Endodermal cell (in vitro differentiated cells): ENCODE measurements around the gene PIAS2. TPM values are rescaled to one million over a fixed set of nuclear protein-coding genes. Genes with fewer than 3 reads are reported as not detected.
A peak's percentile ranks its signal among the peaks of the same experiment; 100 is the strongest.

Experiments used
- DNase-seq: peaks from one replicate; pipeline ENCODE4 v3.0.0-alpha.2; 2017
- H3K27ac ChIP-seq: 2 replicates; pipeline ENCODE4 v1.5.1; 2013; ENCODE audit warnings: mild to moderate bottlenecking, low read depth, low read length, moderate library complexity
- H3K27me3 ChIP-seq: 2 replicates; pipeline ENCODE4 v1.6.1; 2013; ENCODE audit warnings: mild to moderate bottlenecking, low read length, moderate library complexity; ENCODE audit not compliant: insufficient read depth, control insufficient read depth, poor library complexity, severe bottlenecking
- H3K36me3 ChIP-seq: 2 replicates; pipeline ENCODE4 v1.7.0; 2013; ENCODE audit warnings: mild to moderate bottlenecking, low read length, moderate library complexity; ENCODE audit not compliant: control insufficient read depth, insufficient read depth
- H3K4me1 ChIP-seq: one replicate; pipeline ENCODE4 v1.7.0; 2013; ENCODE audit warnings: low read length; ENCODE audit not compliant: control insufficient read depth, insufficient read depth
- H3K4me3 ChIP-seq: 2 replicates; pipeline ENCODE4 v1.5.1; 2013; ENCODE audit warnings: mild to moderate bottlenecking, low read length, moderate library complexity
- H3K9ac ChIP-seq: 2 replicates; pipeline ENCODE4 v1.6.1; 2013; ENCODE audit warnings: mild to moderate bottlenecking, low read length, moderate library complexity; ENCODE audit not compliant: poor library complexity, severe bottlenecking; ENCODE audit errors: extremely low read depth
- H3K9me3 ChIP-seq: 2 replicates; pipeline ENCODE4 v1.6.1; 2013; ENCODE audit warnings: mild to moderate bottlenecking, low read length, moderate library complexity; ENCODE audit not compliant: control insufficient read depth
- H3K27ac Mint-ChIP-seq: 2 replicates; pipeline ENCODE4 v1.8.0; 2020; ENCODE audit warnings: mixed read lengths
- H3K27me3 Mint-ChIP-seq: 2 replicates; pipeline ENCODE4 v1.8.0; 2021; ENCODE audit warnings: mild to moderate bottlenecking, mixed read lengths; ENCODE audit not compliant: insufficient read depth
- H3K36me3 Mint-ChIP-seq: 2 replicates; pipeline ENCODE4 v1.8.0; 2020; ENCODE audit warnings: low read depth, mixed read lengths
- H3K4me1 Mint-ChIP-seq: 2 replicates; pipeline ENCODE4 v1.8.0; 2020; ENCODE audit warnings: mixed read lengths
- H3K4me3 Mint-ChIP-seq: 2 replicates; pipeline ENCODE4 v1.8.0; 2020; ENCODE audit warnings: mild to moderate bottlenecking, moderate library complexity, mixed read lengths
- H3K9me3 Mint-ChIP-seq: 2 replicates; pipeline ENCODE4 v1.8.0; 2020; ENCODE audit warnings: mild to moderate bottlenecking, mixed read lengths
- CTCF ChIP-seq: fragments of 200-600 bp; sonication (generic); conservative IDR thresholded peaks from 2 replicates; pipeline ENCODE4 v1.5.0; 2021; ENCODE audit warnings: antibody characterized with exemption, mild to moderate bottlenecking
- WGBS, 2 experiments: methylation state at CpG; one replicate each; pipeline versions ENCODE4 v1.1.5 to v1.1.7; 2013; ENCODE audit warnings: missing lambda C conversion rate in 2 of 2, mixed read lengths in 1 of 2; ENCODE audit not compliant: insufficient coverage in 1 of 2, insufficient read length in 1 of 2; 5-methylcytosine and 5-hydroxymethylcytosine counted together
- total RNA-seq, 2 donors: library from RNA; stranded (reverse); fragmentation: NEBNext Ultra II Directional in 1 of 2; extraction: Animal tissue kit (Norgen Biotek cat#: 25700) in 1 of 2; gene quantifications; 2 replicates in 1 of 2; 3 replicates in 1 of 2; pipeline ENCODE4 v1.2.1, GENCODE V29; 2021

The PIAS2 gene
- total RNA-seq, 2 donors from 2014 or later = 34.8 to 52.0 TPM

- H3K9me3 Mint-ChIP-seq = peaks cover 49% of the 10 kb centered on the region
These were observed 30.4 kb downstream of the PIAS2 start for GRCh38 chr18:46886893-46887292.

DNA sequence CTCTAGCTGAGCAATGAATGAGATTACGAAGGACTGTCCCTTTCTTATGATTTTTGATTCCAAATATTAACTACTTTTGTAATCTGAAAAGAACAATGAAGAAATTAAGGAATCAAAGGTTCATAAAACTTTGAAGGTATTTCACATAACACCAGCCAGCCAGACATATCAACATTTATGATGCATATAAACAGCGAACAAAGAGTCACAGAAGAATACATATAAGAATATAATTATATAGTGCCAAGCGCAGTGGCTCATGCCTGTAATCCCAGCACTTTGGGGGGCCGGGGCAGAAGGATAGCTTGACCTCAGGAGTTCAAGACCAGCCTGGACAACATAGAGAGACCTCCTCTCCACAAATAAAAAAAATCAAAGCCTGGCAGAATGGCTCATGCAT is 34.1 kb downstream of the PIAS2 start:
- Histone ChIP-seq H3K9ac (no peak overlapping the region), H3K27me3 (no peaks in the 10 kb centered on the region), H3K36me3 (peaks cover 17% of the 10 kb centered on the region), H3K27ac (no peak overlapping the region), H3K4me1 (no peaks in the 10 kb centered on the region), H3K9me3 (peaks cover 62% of the 10 kb centered on the region), H3K4me3 (no peak overlapping the region)
- Mint-ChIP-seq H3K4me1 (no peaks in the 10 kb centered on the region), H3K27me3 (no peaks in the 10 kb centered on the region), H3K4me3 (no peak overlapping the region), H3K9me3 (peaks cover 40% of the 10 kb centered on the region), H3K27ac (no peak overlapping the region), H3K36me3 (peaks cover 48% of the 10 kb centered on the region)
- TF ChIP-seq CTCF = no peak
- 98% methylated on average over 2 of the region's 4 CpGs; no CpG with 5 or more reads in 1 of the 2 experiments for WGBS, 2 experiments
- DNase-seq = no peak

More at GRCh38 chr18:46886893-46887292, 30.4 kb downstream of the PIAS2 start:
- H3K4me1 Mint-ChIP-seq = no peaks in the 10 kb centered on the region
- H3K27ac Mint-ChIP-seq = no peak overlapping the region
- Histone ChIP-seq H3K9ac (no peak overlapping the region), H3K9me3 (peaks cover 64% of the 10 kb centered on the region), H3K36me3 (peaks cover 28% of the 10 kb centered on the region), H3K27ac (no peak overlapping the region), H3K4me3 (no peak overlapping the region), H3K27me3 (no peaks in the 10 kb centered on the region), H3K4me1 (no peaks in the 10 kb centered on the region)
- 100% methylated on average over 1 to 2 of the region's 2 CpGs for WGBS, 2 experiments
- no peak for TF ChIP-seq CTCF
- no peak overlapping the region for H3K4me3 Mint-ChIP-seq
- no peak for DNase-seq
- peaks cover 54% of the 10 kb centered on the region for H3K36me3 Mint-ChIP-seq
- H3K27me3 Mint-ChIP-seq = no peaks in the 10 kb centered on the region

GRCh38 chr18:46877329-46877987 is 39.8 kb downstream of the PIAS2 start:
- no peak overlapping the region for H3K27ac ChIP-seq
- 97 to 98% methylated on average over 6 to 15 of the region's 15 CpGs for WGBS, 2 experiments
- no peak overlapping the region for H3K27ac Mint-ChIP-seq

More at GRCh38 chr18:46877329-46877987, 39.8 kb downstream of the PIAS2 start:
- H3K4me1 ChIP-seq = no peaks in the 10 kb centered on the region
- peaks cover 7% of the 10 kb centered on the region for H3K4me1 Mint-ChIP-seq
- H3K27me3 Mint-ChIP-seq = no peaks in the 10 kb centered on the region
- H3K9me3 Mint-ChIP-seq = peaks cover 54% of the 10 kb centered on the region
- H3K36me3 Mint-ChIP-seq = peaks cover 64% of the 10 kb centered on the region
- no peaks in the 10 kb centered on the region for H3K27me3 ChIP-seq
- H3K9me3 ChIP-seq = peaks cover 73% of the 10 kb centered on the region
- no peak for TF ChIP-seq CTCF
- no peak overlapping the region for H3K4me3 Mint-ChIP-seq
- peaks cover 48% of the 10 kb centered on the region for H3K36me3 ChIP-seq
- H3K9ac ChIP-seq = no peak overlapping the region
- peak overlapping the region; percentile 25 for H3K4me3 ChIP-seq
- peak; percentile 80 for DNase-seq
